T-helper 1 cell treated with Interleukin-12 subunit alpha and Interleukin-12 subunit beta and Interleukin-4 antibody, amounts not matched to agents 30 ng/mL and 1 ng/mL, for 36 hours (primary cell): ENCODE measurements around the gene CORIN. TPM values are rescaled to one million over a fixed set of nuclear protein-coding genes. Genes with fewer than 3 reads are reported as not detected.
"Not testable (repeated sequence)": the region's sequence is repeated elsewhere in the genome, so short reads cannot be mapped to it uniquely, and the experiment has no call there.

Experiments used
- intact Hi-C: fragments of 100-400 bp; cut with micrococcal nuclease; formaldehyde crosslinking; loops from one replicate; pipeline ENCODE4 v1.15.1; 2024
- total RNA-seq: library from RNA; stranded (reverse); gene quantifications from 2 replicates; pipeline ENCODE4 v1.2.3, GENCODE V29; 2022

The CORIN gene
- total RNA-seq, 1 donor from 2014 or later = 0.34 TPM

- intact Hi-C loops = no loop called here
Measured at GRCh38 chr4:47577779-47578553, 259.9 kb downstream of the CORIN start.

GRCh38 chr4:47572981-47573380, 264.9 kb downstream of the CORIN start:
- intact Hi-C loops = no loop called here

- intact Hi-C loops = no loop called here
Measured at GRCh38 chr4:47570816-47571215, 267.1 kb downstream of the CORIN start.

DNA sequence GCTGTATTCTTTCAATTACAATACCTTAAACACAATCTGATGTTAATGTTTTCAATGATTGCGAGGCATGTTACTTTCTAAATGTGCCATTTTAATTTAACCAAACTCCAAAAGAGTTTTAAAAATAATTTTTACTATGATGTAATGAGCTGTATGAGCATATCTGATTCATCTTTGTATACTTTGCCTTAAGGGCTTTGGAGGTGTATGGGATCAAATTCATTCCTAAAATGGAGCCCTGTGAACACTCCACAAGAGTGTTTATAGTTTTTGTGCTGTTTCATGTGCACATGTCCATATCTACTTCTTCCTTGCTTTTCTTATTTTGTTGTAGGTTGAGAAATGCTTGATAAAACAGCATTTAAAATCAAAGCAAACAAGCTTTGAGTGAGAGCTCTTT, 270.4 kb downstream of the CORIN start:
- intact Hi-C loops = loop anchor here (5.0 to 10.0 kb wide), 2 partner anchors 120 to 443 kb away; no protein-coding TSS in a partner anchor

DNA sequence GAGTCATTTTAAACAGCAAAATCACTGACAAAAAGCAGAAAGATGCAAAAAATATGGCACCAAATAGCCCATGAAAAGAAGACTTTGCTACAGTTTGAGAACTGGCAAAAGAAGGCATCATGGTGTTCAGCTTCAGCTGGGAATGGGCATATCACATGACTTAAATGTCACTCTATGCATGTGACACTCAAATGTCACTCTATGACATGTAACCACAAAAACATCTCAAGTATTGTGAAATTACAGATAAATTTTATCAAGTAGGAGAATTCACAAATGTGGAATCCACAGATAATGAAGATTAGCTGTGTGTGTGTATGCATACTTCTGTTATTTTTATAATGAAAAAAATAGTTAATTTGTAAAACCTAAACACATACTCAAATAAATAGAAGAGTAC, 270.9 kb downstream of the CORIN start:
- intact Hi-C loops = loop anchor here (5.0 to 10.0 kb wide), 2 partner anchors 120 to 442 kb away; no protein-coding TSS in a partner anchor

GRCh38 chr4:47566566-47566965, 271.3 kb downstream of the CORIN start:
- intact Hi-C loops = loop anchor here (5.0 to 10.0 kb wide), 2 partner anchors 119 to 442 kb away; no protein-coding TSS in a partner anchor

- intact Hi-C loops = loop anchor here (5.0 to 10.0 kb wide), 4 partner anchors 180 to 720 kb away; no protein-coding TSS in a partner anchor
Measured at GRCh38 chr4:47562297-47562696, 275.6 kb downstream of the CORIN start.

DNA sequence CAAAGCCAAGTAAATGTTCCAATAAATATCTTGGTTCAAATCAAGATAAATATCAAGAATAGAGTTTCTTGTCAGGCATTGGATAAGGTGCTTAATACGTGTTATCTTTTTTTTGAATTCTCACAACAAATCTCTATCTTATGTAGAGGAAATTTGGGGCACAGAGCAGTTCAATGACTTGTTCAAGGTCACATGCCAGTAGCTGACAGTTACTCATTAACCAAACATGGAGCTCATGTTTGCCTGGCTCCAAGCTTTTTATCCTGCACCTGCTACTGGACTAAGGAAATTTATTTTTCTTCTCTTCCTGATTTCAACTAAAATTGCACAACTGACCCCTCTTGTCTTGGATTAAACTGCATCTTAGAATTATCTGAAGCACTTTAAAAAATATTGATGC, 276.5 kb downstream of the CORIN start:
- intact Hi-C loops = loop anchor here (5.0 to 10.0 kb wide), 4 partner anchors 179 to 719 kb away; no protein-coding TSS in a partner anchor

DNA sequence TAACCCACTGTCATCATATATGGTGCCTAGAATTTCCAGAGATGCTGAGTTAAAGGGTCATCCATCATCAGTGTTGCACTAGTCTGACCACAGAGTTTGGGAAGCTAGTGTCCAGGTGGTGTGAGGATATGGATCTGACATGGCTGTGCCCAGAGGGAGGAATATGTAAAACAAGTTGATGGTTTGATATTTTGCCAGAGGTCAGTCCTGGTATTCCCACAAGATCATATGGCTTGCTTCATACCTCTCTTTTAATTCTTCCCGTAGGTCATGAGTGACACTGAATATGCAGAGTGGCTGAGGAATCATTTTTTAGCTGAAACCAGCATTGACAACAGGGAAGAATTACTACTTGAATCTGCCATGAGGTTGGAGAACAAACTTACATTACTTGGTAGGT, 277.2 kb downstream of the CORIN start:
- intact Hi-C loops = loop anchor here (5.0 to 10.0 kb wide), 4 partner anchors 178 to 718 kb away; no protein-coding TSS in a partner anchor

DNA sequence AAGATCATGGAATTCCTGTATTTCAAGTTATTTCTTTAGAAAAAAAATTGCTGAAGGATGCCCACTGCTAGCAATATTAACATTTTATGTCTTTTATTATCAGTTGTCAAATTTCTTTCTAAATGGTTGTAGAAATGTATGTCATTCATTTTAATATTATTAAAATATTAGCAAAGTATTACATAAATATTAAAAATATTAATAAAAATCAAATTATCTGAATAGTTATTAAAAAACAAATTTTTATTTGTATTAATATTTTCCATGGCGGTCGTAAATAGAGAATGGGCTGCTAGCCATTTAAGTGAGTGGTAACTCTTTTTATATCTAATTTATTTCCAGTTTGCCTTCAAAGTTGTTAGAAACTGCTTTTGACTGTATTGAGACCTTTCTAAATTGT, 280.6 kb downstream of the CORIN start:
- intact Hi-C loops = no loop called here

GRCh38 chr4:47555920-47556319, 281.9 kb downstream of the CORIN start:
- intact Hi-C loops = not testable (repeated sequence)

- intact Hi-C loops = no loop called here
Measured at GRCh38 chr4:47553329-47554125, 284.3 kb downstream of the CORIN start.

DNA sequence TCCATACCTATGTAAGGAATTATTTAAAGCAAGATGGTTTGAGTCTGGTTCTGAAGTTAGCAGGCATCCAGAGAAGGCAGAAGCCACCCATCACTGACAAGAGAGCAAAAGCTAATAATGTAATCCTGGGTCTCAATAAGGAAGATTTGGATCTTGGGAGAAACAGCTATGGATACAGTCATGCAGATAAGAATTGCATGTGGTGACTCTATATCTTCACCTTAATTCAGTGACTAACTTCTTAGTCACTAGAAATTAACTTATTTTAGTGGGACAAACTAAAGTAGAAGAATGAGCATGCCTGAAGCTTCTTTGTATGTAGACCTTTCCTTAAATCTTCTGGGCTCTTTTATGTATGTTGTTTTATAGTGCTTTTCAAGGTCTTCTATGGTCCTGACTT, 286.2 kb downstream of the CORIN start:
- intact Hi-C loops = no loop called here

- intact Hi-C loops = no loop called here
Measured at GRCh38 chr4:47550899-47551548, 286.8 kb downstream of the CORIN start.

DNA sequence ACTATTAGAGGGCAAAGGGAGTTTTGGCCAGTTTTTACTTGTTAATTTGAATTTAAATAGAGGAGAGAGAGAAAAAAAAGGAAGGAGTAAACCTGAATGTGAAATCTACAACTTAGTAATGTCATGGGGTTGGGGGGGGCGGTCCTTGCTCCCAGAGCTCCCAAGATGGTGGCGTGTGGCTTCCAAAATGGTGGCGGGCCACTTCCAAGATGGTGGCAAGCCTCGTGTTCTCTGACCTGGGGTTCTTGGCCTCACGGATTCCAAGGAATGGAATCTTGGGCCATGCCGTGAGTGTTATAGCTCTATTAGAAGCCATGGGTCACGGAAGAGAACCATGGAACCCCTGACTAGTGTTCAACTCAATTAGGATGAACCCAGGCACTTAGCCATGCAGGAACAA, 287.5 kb downstream of the CORIN start:
- intact Hi-C loops = not testable (repeated sequence)

Other genes with a start within 250 kb of the CORIN start
- 13.0 and 14.2 TPM in 2 replicates for gene NFXL1, start 76.5 kb upstream of the CORIN start, total RNA-seq
- not detected in 2 replicates for gene CNGA1, start 178.6 kb upstream of the CORIN start, total RNA-seq
- gene NIPAL1, start 178.7 kb upstream of the CORIN start, total RNA-seq = 0.85 and 1.1 TPM in 2 replicates